DND-41 (cell line): ENCODE results near the gene MT1E.

Experiments
- CTCF ChIP-seq: IDR thresholded peaks from 2 replicates; pipeline ENCODE4 v1.5.1; 2012; ENCODE audit warnings: borderline replicate concordance, low read length, moderate library complexity, mild to moderate bottlenecking; ENCODE audit not compliant: poor library complexity, severe bottlenecking; ENCODE audit errors: extremely low read depth
- EZH2 ChIP-seq: IDR thresholded peaks from 3 replicates; pipeline ENCODE4 v1.6.1; 2012; ENCODE audit warnings: borderline replicate concordance, low read depth, mild to moderate bottlenecking, moderate library complexity, low read length, inconsistent platforms; ENCODE audit not compliant: severe bottlenecking

- TF ChIP-seq CTCF (no peak), EZH2 (no peak)
Observed at GRCh38 chr16:56675685-56676210, 50.2 kb downstream of the MT1E start.
